GM21360 (cell line): ENCODE data around the gene KRTAP10-1.

Experiments
- ATAC-seq: cut with Tn5 transposase; IDR thresholded peaks from one replicate; pipeline ENCODE4 v1.9.1; 2021; ENCODE audit warnings: mild to moderate bottlenecking, moderate library complexity; ENCODE audit not compliant: unreplicated experiment

KRTAP10-1 gene

DNA sequence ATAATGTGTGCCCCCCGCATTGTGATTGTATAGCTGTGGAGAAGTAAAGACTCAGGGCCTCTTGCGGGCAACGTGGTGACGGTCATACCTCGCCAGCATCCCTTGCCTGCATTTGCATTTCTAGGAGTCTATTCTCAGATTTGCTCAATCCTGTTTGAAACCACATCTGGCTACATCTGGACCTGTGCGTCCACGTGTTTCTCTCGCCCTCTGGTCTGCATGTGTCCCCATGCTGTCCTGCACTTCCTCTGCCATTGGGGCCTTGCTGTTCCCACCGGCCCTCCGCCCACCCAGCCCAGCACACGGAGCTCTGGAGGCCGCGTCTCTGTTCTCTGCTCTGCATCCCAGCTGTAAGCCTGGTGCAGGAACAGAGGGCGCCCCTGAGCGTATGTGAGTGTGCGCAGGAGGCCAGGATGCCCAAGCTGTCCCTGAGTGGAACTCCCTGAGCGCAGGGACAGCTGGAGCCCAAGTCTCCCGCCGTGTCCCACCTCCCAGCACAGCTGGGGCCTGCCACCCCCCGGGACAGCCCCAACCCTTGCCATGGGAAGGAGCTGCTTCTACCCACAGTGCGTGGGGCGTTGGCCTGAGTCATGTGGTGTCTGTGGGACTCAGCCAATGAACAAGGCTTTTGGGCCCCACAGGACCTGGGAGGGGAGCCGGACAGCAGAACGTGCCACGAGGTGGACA lies 9.7 kb upstream of the KRTAP10-1 start:
- no peak for ATAC-seq

- no peak for ATAC-seq
Measured at GRCh38 chr21:44548922-44549321, 8.9 kb upstream of the KRTAP10-1 start.

- ATAC-seq = no peak
Measured at GRCh38 chr21:44548381-44548780, 8.4 kb upstream of the KRTAP10-1 start.

DNA sequence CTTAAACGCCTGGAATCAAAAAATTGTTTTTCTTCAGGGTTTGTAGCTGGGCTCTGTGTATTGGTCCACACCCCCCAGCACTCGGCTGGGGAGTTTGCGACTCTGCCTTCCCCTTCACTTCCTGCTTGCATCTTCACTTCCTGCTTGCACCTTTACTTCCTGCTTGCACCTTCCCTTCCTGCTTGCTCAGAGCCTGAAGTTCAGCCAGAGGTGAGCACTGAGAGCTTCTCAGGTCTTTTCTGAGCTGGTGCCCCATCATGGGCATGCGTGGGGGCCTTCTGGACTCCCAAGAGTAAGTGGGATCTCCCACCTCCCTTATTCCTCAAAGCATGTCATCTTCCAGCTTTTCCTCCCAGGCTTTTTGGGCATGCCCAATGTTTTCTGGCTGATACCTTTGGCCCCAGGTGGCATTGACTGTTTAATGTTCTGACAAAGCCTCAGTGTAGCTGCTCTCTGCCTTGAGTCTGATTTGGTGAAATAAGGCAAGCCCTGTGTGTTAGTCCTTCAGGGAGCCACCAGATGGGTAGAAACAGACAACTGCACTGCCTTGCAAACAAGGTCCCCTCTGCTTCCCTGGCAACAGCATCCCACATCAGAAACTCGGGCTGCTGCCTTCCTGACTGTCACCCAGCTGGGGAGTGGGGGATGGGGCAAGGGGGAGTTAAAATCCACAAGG lies 7.8 kb upstream of the KRTAP10-1 start:
- ATAC-seq = no peak

- no peak for ATAC-seq
Measured at GRCh38 chr21:44544566-44544965, 4.6 kb upstream of the KRTAP10-1 start.

- ATAC-seq = no peak
Measured at GRCh38 chr21:44542716-44543115, 2.7 kb upstream of the KRTAP10-1 start.

- ATAC-seq = no peak
Measured at GRCh38 chr21:44540741-44541288, 820 bp upstream of the KRTAP10-1 start.

DNA sequence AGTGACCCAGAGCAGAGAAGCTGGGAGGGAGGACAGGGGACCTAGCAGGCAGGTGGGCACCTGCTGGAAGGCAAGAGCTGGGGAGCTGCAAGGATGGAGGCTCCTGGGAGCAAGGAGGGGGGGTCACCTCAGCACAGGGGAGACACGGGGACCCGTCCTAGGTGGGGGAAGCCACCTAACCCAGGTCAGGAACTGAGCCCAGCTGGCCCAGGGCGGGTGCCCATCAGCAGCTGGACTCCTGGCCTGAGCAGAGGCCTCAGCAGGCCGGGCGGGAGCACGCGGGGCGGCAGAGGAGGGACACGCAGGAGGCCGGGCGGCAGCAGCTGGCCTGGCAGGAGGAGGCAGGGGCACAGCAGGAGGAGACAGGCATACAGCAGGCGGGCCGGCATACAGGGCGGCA lies 949 bp downstream of the KRTAP10-1 start:
- no peak for ATAC-seq

- no peak for ATAC-seq
Measured at GRCh38 chr21:44537930-44538911, 1.8 kb downstream of the KRTAP10-1 start.

DNA sequence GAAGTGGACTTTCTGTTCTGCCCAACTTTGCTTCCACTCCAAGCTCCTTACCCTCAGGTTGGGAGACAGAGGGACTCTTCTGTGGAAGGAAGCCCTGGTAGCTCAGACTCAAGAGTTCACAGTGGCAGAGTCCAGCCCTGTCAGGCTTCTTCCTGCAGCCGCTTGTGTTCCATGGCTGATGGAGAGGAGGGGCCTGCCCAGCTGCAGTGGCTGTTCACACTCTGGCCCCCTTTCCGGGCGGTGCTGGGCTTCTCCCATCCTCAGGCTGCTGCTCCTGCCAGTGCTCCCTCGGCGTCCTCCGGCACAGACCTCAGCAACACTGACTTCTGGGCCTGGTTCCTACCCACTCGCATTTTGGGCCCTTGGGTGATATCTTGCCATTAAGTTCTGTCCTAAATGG lies 4.0 kb downstream of the KRTAP10-1 start:
- no peak for ATAC-seq

DNA sequence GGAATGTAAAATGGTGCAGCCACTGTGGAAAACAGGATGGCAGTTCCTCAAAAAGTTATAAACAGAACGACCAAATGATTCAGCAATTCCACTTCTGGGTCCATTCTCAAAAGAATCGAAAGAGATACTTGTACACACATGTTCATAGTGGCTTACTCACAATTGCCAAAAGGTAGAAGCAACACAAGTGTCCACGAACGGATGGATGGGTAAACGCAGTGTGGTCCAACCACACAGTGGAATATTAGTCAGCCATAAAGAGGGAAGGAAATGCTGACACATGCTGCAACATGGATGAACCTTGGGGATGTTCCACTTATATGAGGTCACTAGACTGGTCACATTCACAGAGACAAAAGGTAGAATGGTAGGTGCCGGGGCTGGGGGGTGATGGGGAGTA lies 5.3 kb downstream of the KRTAP10-1 start:
- no peak for ATAC-seq

GRCh38 chr21:44533891-44534627 lies 5.9 kb downstream of the KRTAP10-1 start:
- ATAC-seq = no peak

- no peak for ATAC-seq
Measured at GRCh38 chr21:44533121-44533890, 6.7 kb downstream of the KRTAP10-1 start.

- ATAC-seq = no peak
Measured at GRCh38 chr21:44532712-44533111, 7.3 kb downstream of the KRTAP10-1 start.

GRCh38 chr21:44531606-44532564 lies 8.1 kb downstream of the KRTAP10-1 start:
- no peak for ATAC-seq

DNA sequence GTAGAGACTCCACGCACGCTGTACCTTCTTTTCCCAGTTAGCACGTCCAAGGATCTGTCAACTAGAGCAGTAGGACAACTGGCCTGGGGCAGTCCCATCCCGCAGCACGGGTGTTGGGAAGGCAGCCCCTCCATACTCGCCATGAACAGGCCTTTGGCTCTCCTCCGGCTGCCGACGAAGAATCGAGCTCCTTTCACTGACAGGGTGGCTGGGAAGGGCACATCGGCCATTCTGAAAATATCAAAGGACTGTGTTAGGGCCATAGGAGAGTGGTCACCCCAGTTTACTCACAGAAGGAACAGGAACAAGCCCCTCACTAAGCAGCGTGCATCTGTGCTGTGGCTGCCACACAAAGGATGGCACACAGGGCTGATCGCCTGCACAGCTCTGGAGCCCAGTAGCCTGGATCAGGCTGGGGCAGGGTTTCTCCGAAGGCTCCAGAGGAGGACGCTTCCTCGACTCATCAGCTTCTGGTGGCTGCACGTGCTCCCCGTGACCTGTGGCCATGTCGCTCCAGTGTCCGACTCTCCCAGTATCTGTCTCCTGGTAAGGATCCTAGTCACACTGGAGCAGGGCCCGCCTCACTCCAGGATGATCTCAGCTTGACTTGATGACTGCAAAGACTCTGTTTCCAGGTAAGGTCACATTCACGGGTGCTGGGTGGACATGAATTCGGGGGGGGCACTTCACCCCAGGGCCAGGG lies 8.9 kb downstream of the KRTAP10-1 start:
- ATAC-seq = no peak

- ATAC-seq = no peak
Measured at GRCh38 chr21:44530221-44530902, 9.6 kb downstream of the KRTAP10-1 start.
